Measurements from ENCODE around the gene EPAS1.

The EPAS1 gene

DNA sequence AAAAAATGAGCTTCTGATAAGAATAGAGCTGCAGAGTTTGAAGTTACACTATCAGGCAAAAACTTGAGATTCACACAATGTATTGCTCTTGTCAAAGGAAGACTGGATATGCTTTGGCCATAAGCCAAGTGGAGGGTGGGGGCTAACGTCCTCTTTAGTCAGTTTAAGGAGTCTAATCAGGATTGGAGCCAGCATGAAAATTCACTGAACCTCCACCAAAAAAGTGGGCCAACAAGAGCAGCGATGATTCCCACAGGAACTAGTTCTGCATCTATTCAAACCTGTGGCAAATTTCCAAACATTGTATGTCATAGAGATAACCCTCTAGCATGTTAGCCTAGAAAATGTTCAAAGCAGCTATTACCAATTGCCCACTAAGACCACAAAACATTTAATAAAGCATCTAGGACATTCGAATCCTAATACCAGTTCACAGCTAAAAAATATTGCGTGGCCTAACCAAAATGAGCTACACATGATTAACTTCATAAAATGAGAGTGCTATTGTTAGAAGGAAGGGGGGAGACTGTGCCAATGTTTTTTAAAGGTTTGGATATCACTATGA is 138.7 kb downstream of the EPAS1 start:
- H3K4me3 ChIP-seq (ENCODE audit: low read depth, low read length): no peak overlapping the region
- no peak for TF ChIP-seq CTCF (IDR thresholded peaks at IDR 0.05; ENCODE audit: control insufficient read depth, extremely low read depth, insufficient read depth)
- DNase-seq (ENCODE audit: low read depth): no peak
